ENCODE measurements around the gene C11orf68. TPM values are rescaled to one million over a fixed set of nuclear protein-coding genes. Genes with fewer than 3 reads are reported as not detected.

The C11orf68 gene
- total RNA-seq, 4 donors from 2014 or later: 21.2 to 32.8 (median 26.5) TPM

DNA sequence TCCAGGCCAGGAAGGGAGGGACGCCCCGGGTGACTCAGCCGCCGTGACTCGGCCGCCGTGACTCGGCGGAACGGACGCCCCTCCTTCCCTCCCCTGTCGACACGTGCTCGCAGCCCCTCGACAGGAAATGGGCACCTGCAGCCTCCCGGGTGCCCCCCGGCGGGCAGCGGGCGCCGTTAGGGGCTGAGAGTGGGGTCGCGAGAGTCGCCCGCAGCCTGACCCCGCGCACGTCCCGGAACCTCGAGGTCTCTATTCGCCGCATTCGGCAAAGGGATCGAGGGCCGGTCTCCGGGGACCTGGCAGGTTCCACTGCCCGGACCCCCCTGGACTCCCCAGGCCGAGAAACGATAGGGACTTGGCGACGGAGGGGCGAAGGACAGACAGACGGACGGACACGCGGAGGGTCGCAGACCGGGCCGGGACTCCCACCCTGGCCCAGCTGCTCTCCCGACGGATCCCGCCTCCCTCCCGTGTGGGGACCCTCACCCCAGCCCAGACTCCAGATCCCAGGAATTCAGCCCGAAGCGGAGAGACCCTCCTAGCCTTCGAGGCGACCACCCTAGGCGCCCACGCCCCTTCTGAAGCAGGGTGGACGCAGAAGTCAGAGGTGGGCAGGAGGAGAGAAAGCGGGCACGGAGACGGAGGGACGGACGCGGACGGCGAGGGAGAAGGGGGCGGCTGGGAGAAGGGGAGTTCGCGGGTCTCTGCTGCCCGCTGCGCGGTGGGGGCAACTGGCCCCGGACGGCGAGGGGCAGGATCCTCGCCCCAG lies 19.3 kb downstream of the C11orf68 start:
- TF ChIP-seq POLR2A (IDR thresholded peaks at IDR 0.05): no peak
- TF ChIP-seq, protein P1, sequence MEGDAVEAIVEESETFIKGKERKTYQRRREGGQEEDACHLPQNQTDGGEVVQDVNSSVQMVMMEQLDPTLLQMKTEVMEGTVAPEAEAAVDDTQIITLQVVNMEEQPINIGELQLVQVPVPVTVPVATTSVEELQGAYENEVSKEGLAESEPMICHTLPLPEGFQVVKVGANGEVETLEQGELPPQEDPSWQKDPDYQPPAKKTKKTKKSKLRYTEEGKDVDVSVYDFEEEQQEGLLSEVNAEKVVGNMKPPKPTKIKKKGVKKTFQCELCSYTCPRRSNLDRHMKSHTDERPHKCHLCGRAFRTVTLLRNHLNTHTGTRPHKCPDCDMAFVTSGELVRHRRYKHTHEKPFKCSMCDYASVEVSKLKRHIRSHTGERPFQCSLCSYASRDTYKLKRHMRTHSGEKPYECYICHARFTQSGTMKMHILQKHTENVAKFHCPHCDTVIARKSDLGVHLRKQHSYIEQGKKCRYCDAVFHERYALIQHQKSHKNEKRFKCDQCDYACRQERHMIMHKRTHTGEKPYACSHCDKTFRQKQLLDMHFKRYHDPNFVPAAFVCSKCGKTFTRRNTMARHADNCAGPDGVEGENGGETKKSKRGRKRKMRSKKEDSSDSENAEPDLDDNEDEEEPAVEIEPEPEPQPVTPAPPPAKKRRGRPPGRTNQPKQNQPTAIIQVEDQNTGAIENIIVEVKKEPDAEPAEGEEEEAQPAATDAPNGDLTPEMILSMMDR (IDR thresholded peaks at IDR 0.05): no peak
- 2 to 5% methylated on average over 23 to 47 of the region's 78 CpGs for WGBS, 2 donors
- peak overlapping the region; percentile 26 for H3K4me3 ChIP-seq (ENCODE audit: low read depth, poor library complexity, severe bottlenecking)
- intact Hi-C loops (cut with DNase I; ENCODE audit: low total_unique reads): no loop called here
- DNase-seq (ENCODE audit: low spot score in 2 of 2): peak in 1 of 2 donors; percentile 95

DNA sequence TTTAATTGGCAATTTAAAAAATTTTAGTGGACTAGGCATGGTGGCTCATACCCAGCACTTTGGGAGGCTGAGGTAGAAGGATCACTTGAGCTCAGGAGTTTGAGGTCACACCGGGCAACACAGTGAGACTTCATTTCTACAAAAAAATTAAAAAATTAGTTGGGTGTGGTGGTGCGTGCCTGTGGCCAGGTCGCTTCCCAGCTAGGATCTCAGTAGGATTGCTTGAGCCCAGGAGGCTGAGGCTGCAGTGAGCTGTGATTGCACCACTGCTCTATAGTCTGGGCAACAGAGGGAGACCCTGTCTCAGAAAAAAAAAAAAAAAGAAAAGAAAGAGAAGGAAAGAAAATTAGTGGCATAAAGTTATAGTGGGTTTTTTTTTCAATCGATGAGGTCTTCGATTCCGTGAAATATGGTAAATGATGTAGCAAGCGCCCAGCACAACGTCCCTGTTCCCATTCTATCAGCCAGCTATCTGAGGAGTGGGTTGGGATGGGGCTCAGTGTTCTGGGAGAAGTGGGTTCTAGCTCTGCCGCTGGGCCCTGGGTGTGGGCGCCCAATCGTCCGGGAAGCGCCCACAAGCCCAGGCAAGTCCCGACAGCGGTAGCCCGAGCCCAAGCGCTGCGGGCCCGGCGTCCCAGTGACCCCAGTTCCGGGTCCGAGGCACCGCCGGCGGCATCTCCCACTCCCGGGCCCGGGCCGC lies 20.1 kb downstream of the C11orf68 start:
- no peak overlapping the region for H3K4me3 ChIP-seq (ENCODE audit: low read depth, poor library complexity, severe bottlenecking)
- WGBS, 2 donors: 28 to 77% methylated on average over 8 to 23 of the region's 28 CpGs
- intact Hi-C loops (cut with DNase I; ENCODE audit: low total_unique reads): no loop called here
- DNase-seq (ENCODE audit: low spot score in 2 of 2): no peak
- TF ChIP-seq, protein P1 (IDR thresholded peaks at IDR 0.05): no peak
- no peak for TF ChIP-seq POLR2A (IDR thresholded peaks at IDR 0.05)

DNA sequence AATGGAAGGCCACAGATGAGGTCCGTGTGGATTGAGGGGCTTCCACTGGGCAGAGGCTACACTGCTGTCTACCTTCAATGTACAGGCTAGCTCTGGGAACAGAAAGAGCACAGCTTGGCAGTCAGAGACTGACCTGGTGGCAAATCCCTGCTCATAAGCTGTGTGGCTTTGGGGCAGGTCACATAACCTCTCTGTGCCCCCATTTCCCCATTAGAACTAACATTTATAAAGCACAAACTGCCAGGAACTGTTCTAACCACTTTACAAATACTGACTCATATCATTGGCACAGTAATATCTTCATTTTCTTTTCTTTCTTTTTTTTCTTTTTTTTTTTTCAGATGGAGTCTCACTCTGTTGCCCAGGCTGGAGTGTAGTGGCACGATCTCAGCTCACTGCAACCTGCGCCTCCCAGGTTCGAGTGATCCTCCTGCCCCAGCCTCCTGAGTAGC lies 21.8 kb downstream of the C11orf68 start:
- intact Hi-C loops (cut with DNase I; ENCODE audit: low total_unique reads): no loop called here
- TF ChIP-seq, protein P1 (IDR thresholded peaks at IDR 0.05): no peak
- TF ChIP-seq POLR2A (IDR thresholded peaks at IDR 0.05): no peak
- no peak overlapping the region for H3K4me3 ChIP-seq (ENCODE audit: low read depth, poor library complexity, severe bottlenecking)
- DNase-seq (ENCODE audit: low spot score in 2 of 2): no peak
- WGBS, 2 donors: 78 to 81% methylated on average over 4 of the region's 4 CpGs

- intact Hi-C loops (cut with DNase I; ENCODE audit: low total_unique reads): no loop called here
- no peak overlapping the region for H3K4me3 ChIP-seq (ENCODE audit: low read depth, poor library complexity, severe bottlenecking)
- WGBS, 2 donors: 86 to 93% methylated on average over 14 of the region's 14 CpGs
- TF ChIP-seq, protein P1 (IDR thresholded peaks at IDR 0.05): no peak
- no peak for TF ChIP-seq POLR2A (IDR thresholded peaks at IDR 0.05)
- DNase-seq (ENCODE audit: low spot score in 2 of 2): no peak
Measured at GRCh38 chr11:65896034-65896999, 22.5 kb downstream of the C11orf68 start.

GRCh38 chr11:65895482-65895981 lies 23.3 kb downstream of the C11orf68 start:
- intact Hi-C loops (cut with DNase I; ENCODE audit: low total_unique reads): no loop called here
- 81 to 86% methylated on average over 5 of the region's 5 CpGs for WGBS, 2 donors

More at GRCh38 chr11:65895482-65895981, 23.3 kb downstream of the C11orf68 start:
- no peak for DNase-seq (ENCODE audit: low spot score in 2 of 2)
- H3K4me3 ChIP-seq (ENCODE audit: low read depth, poor library complexity, severe bottlenecking): no peak overlapping the region
- TF ChIP-seq, protein P1 (IDR thresholded peaks at IDR 0.05): no peak
- no peak for TF ChIP-seq POLR2A (IDR thresholded peaks at IDR 0.05)
